NCI-H82 (cell line): ENCODE results near the gene LRRC41.
"Not testable (repeated sequence)": the region's sequence is repeated elsewhere in the genome, so short reads cannot be mapped to it uniquely, and the experiment has no call there.

Experiments used
- DNase-seq: peaks from one replicate; lab custom pipeline; 2025; lab: John Stamatoyannopoulos, UW

LRRC41 gene

GRCh38 chr1:46303038-46303871, at the start of gene LRRC41, which contains the start of gene UQCRH:
LRRC41 (minus strand) TSS chr1:46303616; CDS start chr1:46303322, 294 bp downstream.
UQCRH (plus strand) TSS chr1:46303698; CDS start chr1:46303767, 69 bp downstream.
- DNase-seq, result peak; percentile 98

GRCh38 chr1:46352363-46352762, 48.9 kb upstream of the LRRC41 start:
- DNase-seq, result no peak

- DNase-seq, result no peak
Measured at GRCh38 chr1:46345281-46345680, 41.9 kb upstream of the LRRC41 start.

GRCh38 chr1:46344481-46344880, 41.1 kb upstream of the LRRC41 start:
- DNase-seq, result no peak

GRCh38 chr1:46343705-46344104, 40.3 kb upstream of the LRRC41 start:
- no peak for DNase-seq

GRCh38 chr1:46343351-46343695, 39.9 kb upstream of the LRRC41 start:
- no peak for DNase-seq

GRCh38 chr1:46342677-46343350, 39.4 kb upstream of the LRRC41 start:
- no peak for DNase-seq

GRCh38 chr1:46342084-46342656, 38.8 kb upstream of the LRRC41 start:
- DNase-seq, result peak; percentile 52

- no peak for DNase-seq
Measured at GRCh38 chr1:46341222-46342083, 38.0 kb upstream of the LRRC41 start.

- DNase-seq, result peak; percentile 98
Measured at GRCh38 chr1:46340404-46341221, 37.2 kb upstream of the LRRC41 start, which contains the start of gene NSUN4. NSUN4 (plus strand) TSS chr1:46340807; CDS start chr1:46340827, 20 bp downstream.

- not testable (repeated sequence) for DNase-seq
Measured at GRCh38 chr1:46337409-46337808, 34.0 kb upstream of the LRRC41 start.

- no peak for DNase-seq
Measured at GRCh38 chr1:46335081-46335480, 31.7 kb upstream of the LRRC41 start.

- no peak for DNase-seq
Measured at GRCh38 chr1:46334030-46334384, 30.6 kb upstream of the LRRC41 start.

- peak; percentile 83 for DNase-seq
Measured at GRCh38 chr1:46333300-46334029, 30.0 kb upstream of the LRRC41 start.

- DNase-seq, result not testable (repeated sequence)
Measured at GRCh38 chr1:46331786-46332540, 28.5 kb upstream of the LRRC41 start.

GRCh38 chr1:46330381-46330780, 27.0 kb upstream of the LRRC41 start:
- DNase-seq, result not testable (repeated sequence)

- DNase-seq, result not testable (repeated sequence)
Measured at GRCh38 chr1:46329807-46330206, 26.4 kb upstream of the LRRC41 start.

GRCh38 chr1:46328182-46328581, 24.8 kb upstream of the LRRC41 start:
- DNase-seq, result not testable (repeated sequence)

GRCh38 chr1:46325285-46326076, 22.1 kb upstream of the LRRC41 start:
- not testable (repeated sequence) for DNase-seq
